ENCODE results near the gene SF3B5.
A peak's percentile ranks its signal among the peaks of the same experiment; 100 is the strongest.

The SF3B5 gene

DNA sequence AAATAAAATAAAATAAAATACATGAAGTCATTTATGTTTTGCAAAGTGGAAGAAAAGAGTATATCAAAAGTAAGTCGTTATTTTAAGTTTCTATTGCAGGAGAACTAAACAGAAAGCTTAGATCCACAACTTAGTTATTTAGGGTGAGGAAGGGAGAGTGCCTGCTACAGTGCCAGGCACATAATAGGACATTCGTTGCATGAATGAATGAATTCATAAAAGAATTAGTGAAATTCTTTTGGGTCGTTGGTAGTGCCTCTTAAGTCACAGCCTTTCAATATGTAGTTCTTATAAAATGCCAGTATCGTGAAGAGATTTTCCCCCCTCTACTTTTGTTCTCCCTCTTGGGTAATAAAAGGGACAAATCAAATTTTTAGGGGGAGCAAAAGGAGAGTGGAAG, 29.1 kb downstream of the SF3B5 start:
- no peaks in the 10 kb centered on the region for H3K36me3 Mint-ChIP-seq (ENCODE audit: low read depth)
- H3K27ac Mint-ChIP-seq, result no peak overlapping the region
- TF ChIP-seq, protein P1, sequence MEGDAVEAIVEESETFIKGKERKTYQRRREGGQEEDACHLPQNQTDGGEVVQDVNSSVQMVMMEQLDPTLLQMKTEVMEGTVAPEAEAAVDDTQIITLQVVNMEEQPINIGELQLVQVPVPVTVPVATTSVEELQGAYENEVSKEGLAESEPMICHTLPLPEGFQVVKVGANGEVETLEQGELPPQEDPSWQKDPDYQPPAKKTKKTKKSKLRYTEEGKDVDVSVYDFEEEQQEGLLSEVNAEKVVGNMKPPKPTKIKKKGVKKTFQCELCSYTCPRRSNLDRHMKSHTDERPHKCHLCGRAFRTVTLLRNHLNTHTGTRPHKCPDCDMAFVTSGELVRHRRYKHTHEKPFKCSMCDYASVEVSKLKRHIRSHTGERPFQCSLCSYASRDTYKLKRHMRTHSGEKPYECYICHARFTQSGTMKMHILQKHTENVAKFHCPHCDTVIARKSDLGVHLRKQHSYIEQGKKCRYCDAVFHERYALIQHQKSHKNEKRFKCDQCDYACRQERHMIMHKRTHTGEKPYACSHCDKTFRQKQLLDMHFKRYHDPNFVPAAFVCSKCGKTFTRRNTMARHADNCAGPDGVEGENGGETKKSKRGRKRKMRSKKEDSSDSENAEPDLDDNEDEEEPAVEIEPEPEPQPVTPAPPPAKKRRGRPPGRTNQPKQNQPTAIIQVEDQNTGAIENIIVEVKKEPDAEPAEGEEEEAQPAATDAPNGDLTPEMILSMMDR (IDR thresholded peaks at IDR 0.05; ENCODE audit: unreplicated experiment in 3 of 3), result no peak
- H3K4me3 Mint-ChIP-seq, result no peak overlapping the region
- H3K27me3 Mint-ChIP-seq (ENCODE audit: low read depth), result peaks cover 75% of the 10 kb centered on the region
- H3K4me1 Mint-ChIP-seq, result peaks cover 15% of the 10 kb centered on the region
- no peaks in the 10 kb centered on the region for H3K9me3 Mint-ChIP-seq

DNA sequence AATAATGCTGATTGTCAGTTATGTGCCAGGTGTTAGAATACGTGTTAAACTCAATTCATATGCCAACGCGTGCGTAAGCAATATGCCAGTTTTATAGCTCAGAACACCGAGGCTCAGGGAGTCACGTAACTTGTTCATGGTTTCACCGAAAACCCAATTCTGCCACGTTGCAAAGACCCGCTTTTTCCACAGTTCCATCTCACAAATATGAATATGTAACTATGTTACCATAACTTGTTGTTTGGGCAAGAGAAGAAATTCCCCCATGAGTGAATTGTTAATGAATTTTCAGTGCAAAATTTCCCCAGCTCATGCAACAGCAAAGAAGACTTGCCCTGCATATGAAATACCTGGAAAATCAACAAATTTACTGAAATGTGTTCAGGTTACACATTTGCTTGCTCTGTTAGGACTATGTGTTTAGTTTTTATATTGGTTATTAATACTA, 30.1 kb downstream of the SF3B5 start:
- Mint-ChIP-seq H3K27me3 (ENCODE audit: low read depth) (peaks cover 86% of the 10 kb centered on the region), H3K36me3 (ENCODE audit: low read depth) (no peaks in the 10 kb centered on the region), H3K9me3 (no peaks in the 10 kb centered on the region), H3K4me3 (peak overlapping the region; percentile 79 to 86 (median 84)), H3K4me1 (peaks cover 15% of the 10 kb centered on the region), H3K27ac (peak overlapping the region in 1 of 3 experiments; percentile 15)
- TF ChIP-seq, protein P1 (IDR thresholded peaks at IDR 0.05; ENCODE audit: unreplicated experiment in 3 of 3), result no peak

DNA sequence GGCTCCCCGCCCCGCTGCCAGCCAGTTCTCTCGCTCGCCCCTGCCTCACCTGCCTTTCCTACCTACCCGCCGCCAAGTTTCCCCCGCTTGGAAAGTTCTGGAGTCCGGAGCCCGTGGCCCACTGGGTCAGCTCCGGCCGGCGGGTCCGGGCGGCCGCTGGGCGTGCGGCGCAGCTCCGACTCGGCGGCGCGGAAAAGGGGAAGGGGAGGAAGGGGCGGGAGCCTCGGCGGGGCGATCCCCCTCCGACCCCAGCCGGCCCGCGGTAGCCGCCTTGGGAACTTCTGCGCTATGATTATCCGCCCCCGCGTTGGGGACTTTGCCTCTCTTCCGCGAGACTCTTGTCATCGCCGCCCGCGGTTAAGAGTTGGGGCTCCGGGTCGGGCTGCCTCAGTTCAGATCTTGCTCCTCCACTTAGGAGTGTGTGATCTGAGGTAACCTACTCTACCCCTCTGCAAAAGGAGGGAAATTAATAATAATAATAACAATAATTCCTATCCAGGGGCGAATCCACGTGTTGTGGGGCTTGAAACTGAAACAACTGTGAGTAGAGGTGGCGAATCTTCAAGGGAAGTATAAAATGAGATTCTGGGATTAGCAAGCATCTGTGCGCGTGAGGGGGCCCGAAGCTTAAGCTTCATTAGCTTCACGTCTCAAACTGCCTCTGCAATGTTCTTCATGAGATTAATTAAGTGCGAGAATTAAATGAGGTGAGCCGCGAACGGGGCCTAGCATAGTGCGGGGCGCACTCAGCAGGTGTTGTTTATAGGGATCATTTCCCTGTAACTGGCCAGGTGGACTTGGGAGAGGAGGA, 30.8 kb downstream of the SF3B5 start:
- TF ChIP-seq, protein P1 (IDR thresholded peaks at IDR 0.05; ENCODE audit: unreplicated experiment in 3 of 3), result no peak
- H3K27ac Mint-ChIP-seq, result peak overlapping the region; percentile 15 to 36 (median 18)
- peaks cover 15% of the 10 kb centered on the region for H3K4me1 Mint-ChIP-seq

DNA sequence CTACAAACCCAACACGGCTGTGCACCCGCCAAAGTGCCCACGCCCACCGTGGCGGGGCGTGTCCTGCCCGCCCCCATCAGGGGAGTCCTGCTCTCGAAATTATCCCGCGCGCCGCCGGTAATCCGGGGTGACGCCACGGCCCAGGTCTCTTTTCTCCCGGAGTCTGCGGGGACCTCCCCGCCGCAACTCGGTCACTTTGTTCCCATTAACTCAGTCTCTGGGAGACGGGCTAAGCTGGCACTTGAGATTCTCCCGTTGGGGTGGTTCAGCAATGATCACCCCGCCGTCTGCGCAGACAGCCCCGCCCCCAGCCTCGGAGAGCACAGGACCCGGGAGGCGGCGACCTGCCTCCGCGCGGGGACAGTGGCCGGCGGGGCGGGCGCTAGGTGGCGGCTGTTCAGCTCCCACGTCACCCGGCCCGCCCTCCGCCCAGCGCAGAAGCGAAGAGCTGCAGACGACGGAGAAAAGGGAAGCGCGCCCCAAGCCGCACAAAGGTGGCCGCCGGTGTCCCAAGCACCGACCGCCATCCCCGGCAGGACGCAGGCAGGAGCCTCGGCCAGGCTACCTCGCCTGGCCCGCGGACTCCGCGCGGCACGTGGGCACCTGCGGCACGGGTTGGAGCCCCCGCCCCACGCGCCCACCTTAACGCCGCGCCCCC, 31.5 kb downstream of the SF3B5 start:
- Mint-ChIP-seq H3K27me3 (ENCODE audit: low read depth) (peaks cover 84% of the 10 kb centered on the region), H3K9me3 (no peaks in the 10 kb centered on the region), H3K36me3 (ENCODE audit: low read depth) (no peaks in the 10 kb centered on the region), H3K4me1 (peaks cover 15% of the 10 kb centered on the region), H3K4me3 (peak overlapping the region; percentile 75 to 85 (median 85)), H3K27ac (peak overlapping the region in 2 of 3 experiments; percentile 9 to 11)
- TF ChIP-seq, protein P1 (IDR thresholded peaks at IDR 0.05; ENCODE audit: unreplicated experiment in 3 of 3), result peak in 1 of 3 experiments; percentile 27

More for the DNA sequence above, 30.8 kb downstream of the SF3B5 start:
- Mint-ChIP-seq H3K36me3 (ENCODE audit: low read depth) (no peaks in the 10 kb centered on the region), H3K27me3 (ENCODE audit: low read depth) (peaks cover 87% of the 10 kb centered on the region), H3K4me3 (peak overlapping the region; percentile 79 to 86 (median 84)), H3K9me3 (no peaks in the 10 kb centered on the region)

DNA sequence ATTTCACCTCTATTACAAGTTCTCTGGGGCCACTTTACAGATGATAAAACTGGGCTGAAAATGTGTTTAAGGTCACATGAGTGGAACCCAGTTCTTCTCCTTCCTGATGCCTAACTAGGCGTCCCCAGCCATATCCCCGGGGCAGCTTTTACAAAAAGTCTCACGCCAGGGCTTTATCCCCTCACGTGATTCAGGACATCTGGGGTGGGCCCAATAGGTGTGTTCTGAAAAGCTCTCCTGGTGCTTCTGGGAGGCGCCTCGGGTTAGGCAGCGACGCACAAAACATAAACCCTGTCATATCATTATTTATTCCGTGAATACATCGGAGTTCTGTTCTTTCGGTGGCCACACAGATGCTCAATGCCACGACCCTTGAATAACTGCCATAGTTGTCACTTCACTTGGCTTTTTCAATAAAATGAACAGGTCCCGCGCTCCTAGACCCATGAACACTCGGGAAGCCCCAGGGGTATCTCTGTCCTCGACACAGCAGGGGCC, 32.1 kb downstream of the SF3B5 start:
- Mint-ChIP-seq H3K27me3 (ENCODE audit: low read depth) (peaks cover 79% of the 10 kb centered on the region), H3K27ac (peak overlapping the region in 2 of 3 experiments; percentile 9 to 11), H3K36me3 (ENCODE audit: low read depth) (no peaks in the 10 kb centered on the region), H3K4me3 (peak overlapping the region; percentile 75 to 85 (median 85)), H3K9me3 (no peaks in the 10 kb centered on the region), H3K4me1 (peaks cover 15% of the 10 kb centered on the region)
- TF ChIP-seq, protein P1 (IDR thresholded peaks at IDR 0.05; ENCODE audit: unreplicated experiment in 3 of 3), result no peak
